Measurements from ENCODE around the gene TCF19. TPM values are rescaled to one million over a fixed set of nuclear protein-coding genes. Genes with fewer than 3 reads are reported as not detected.

The TCF19 gene
- total RNA-seq, 1 experiment from 2014 or later = 12.7 TPM

- ChIA-PET CTCF (interaction anchor here (0.5 to 2.8 kb wide), 26 partner anchors 9 to 283 kb away, joined by 3 to 19 read pairs (median 5); no protein-coding TSS in a partner anchor), POLR2A (interaction anchor here (0.7 to 3.6 kb wide), 6 partner anchors 11 to 254 kb away, joined by 3 to 44 read pairs (median 5); partner anchors contain the start of gene POU5F1)
- Mint-ChIP-seq H3K27me3 (ENCODE audit: low read depth) (no peaks in the 10 kb centered on the region), H3K4me3 (peak overlapping the region; percentile 96), H3K36me3 (peaks cover 44% of the 10 kb centered on the region), H3K9me3 (no peaks in the 10 kb centered on the region), H3K27ac (peak overlapping the region; percentile 93; the same call in 1 of the 2 replicates), H3K4me1 (peaks cover 42% of the 10 kb centered on the region)
- peak; percentile 70 for DNase-seq (ENCODE audit: low spot score)
- peak; percentile 26 for ATAC-seq
- TF ChIP-seq FOXK1 (CRISPR knock-in tag; IDR thresholded peaks at IDR 0.05) = no peak
- TF ChIP-seq, protein P1, sequence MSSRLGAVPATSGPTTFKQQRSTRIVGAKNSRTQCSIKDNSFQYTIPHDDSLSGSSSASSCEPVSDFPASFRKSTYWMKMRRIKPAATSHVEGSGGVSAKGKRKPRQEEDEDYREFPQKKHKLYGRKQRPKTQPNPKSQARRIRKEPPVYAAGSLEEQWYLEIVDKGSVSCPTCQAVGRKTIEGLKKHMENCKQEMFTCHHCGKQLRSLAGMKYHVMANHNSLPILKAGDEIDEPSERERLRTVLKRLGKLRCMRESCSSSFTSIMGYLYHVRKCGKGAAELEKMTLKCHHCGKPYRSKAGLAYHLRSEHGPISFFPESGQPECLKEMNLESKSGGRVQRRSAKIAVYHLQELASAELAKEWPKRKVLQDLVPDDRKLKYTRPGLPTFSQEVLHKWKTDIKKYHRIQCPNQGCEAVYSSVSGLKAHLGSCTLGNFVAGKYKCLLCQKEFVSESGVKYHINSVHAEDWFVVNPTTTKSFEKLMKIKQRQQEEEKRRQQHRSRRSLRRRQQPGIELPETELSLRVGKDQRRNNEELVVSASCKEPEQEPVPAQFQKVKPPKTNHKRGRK (CRISPR knock-in tag; IDR thresholded peaks at IDR 0.05; ENCODE audit: borderline replicate concordance) = no peak
- TF ChIP-seq MYBL2 (CRISPR knock-in tag; IDR thresholded peaks at IDR 0.05) = no peak
- TF ChIP-seq, protein P2, sequence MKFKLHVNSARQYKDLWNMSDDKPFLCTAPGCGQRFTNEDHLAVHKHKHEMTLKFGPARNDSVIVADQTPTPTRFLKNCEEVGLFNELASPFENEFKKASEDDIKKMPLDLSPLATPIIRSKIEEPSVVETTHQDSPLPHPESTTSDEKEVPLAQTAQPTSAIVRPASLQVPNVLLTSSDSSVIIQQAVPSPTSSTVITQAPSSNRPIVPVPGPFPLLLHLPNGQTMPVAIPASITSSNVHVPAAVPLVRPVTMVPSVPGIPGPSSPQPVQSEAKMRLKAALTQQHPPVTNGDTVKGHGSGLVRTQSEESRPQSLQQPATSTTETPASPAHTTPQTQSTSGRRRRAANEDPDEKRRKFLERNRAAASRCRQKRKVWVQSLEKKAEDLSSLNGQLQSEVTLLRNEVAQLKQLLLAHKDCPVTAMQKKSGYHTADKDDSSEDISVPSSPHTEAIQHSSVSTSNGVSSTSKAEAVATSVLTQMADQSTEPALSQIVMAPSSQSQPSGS (CRISPR knock-in tag; IDR thresholded peaks at IDR 0.05; ENCODE audit: borderline replicate concordance, low read depth) = no peak
- no peak for TF ChIP-seq GABPB1 (CRISPR knock-in tag; IDR thresholded peaks at IDR 0.05)
- TF ChIP-seq, protein P3, sequence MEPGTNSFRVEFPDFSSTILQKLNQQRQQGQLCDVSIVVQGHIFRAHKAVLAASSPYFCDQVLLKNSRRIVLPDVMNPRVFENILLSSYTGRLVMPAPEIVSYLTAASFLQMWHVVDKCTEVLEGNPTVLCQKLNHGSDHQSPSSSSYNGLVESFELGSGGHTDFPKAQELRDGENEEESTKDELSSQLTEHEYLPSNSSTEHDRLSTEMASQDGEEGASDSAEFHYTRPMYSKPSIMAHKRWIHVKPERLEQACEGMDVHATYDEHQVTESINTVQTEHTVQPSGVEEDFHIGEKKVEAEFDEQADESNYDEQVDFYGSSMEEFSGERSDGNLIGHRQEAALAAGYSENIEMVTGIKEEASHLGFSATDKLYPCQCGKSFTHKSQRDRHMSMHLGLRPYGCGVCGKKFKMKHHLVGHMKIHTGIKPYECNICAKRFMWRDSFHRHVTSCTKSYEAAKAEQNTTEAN (CRISPR knock-in tag; IDR thresholded peaks at IDR 0.05) = no peak
- TF ChIP-seq GTF2I (CRISPR knock-in tag; conservative IDR thresholded peaks at IDR 0.05) = no peak
- TF ChIP-seq FOXP1 (CRISPR knock-in tag; IDR thresholded peaks at IDR 0.05; ENCODE audit: borderline replicate concordance) = peak; percentile 57; the same call in 1 of the 2 replicates
- TF ChIP-seq, protein P4, sequence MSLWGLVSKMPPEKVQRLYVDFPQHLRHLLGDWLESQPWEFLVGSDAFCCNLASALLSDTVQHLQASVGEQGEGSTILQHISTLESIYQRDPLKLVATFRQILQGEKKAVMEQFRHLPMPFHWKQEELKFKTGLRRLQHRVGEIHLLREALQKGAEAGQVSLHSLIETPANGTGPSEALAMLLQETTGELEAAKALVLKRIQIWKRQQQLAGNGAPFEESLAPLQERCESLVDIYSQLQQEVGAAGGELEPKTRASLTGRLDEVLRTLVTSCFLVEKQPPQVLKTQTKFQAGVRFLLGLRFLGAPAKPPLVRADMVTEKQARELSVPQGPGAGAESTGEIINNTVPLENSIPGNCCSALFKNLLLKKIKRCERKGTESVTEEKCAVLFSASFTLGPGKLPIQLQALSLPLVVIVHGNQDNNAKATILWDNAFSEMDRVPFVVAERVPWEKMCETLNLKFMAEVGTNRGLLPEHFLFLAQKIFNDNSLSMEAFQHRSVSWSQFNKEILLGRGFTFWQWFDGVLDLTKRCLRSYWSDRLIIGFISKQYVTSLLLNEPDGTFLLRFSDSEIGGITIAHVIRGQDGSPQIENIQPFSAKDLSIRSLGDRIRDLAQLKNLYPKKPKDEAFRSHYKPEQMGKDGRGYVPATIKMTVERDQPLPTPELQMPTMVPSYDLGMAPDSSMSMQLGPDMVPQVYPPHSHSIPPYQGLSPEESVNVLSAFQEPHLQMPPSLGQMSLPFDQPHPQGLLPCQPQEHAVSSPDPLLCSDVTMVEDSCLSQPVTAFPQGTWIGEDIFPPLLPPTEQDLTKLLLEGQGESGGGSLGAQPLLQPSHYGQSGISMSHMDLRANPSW (CRISPR knock-in tag; conservative IDR thresholded peaks at IDR 0.05; ENCODE audit: low read depth) = no peak
- peak; percentile 77 for TF ChIP-seq ZNF425 (CRISPR knock-in tag; conservative IDR thresholded peaks at IDR 0.05)
- TF ChIP-seq MXD4 (CRISPR knock-in tag; IDR thresholded peaks at IDR 0.05; ENCODE audit: borderline replicate concordance) = no peak
- no peak for TF ChIP-seq ATF3 (CRISPR knock-in tag; conservative IDR thresholded peaks at IDR 0.05)
- TF ChIP-seq, protein P5, sequence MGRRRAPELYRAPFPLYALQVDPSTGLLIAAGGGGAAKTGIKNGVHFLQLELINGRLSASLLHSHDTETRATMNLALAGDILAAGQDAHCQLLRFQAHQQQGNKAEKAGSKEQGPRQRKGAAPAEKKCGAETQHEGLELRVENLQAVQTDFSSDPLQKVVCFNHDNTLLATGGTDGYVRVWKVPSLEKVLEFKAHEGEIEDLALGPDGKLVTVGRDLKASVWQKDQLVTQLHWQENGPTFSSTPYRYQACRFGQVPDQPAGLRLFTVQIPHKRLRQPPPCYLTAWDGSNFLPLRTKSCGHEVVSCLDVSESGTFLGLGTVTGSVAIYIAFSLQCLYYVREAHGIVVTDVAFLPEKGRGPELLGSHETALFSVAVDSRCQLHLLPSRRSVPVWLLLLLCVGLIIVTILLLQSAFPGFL (CRISPR knock-in tag; IDR thresholded peaks at IDR 0.05; ENCODE audit: borderline replicate concordance) = no peak
- no peak for TF ChIP-seq TEAD4 (CRISPR knock-in tag; IDR thresholded peaks at IDR 0.05)
- TF ChIP-seq, protein P6, sequence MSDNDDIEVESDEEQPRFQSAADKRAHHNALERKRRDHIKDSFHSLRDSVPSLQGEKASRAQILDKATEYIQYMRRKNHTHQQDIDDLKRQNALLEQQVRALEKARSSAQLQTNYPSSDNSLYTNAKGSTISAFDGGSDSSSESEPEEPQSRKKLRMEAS (CRISPR knock-in tag; IDR thresholded peaks at IDR 0.05) = peak; percentile 35; the same call in 1 of the 2 replicates
- no peak for TF ChIP-seq E2F5 (CRISPR knock-in tag; IDR thresholded peaks at IDR 0.05)
- TF ChIP-seq, protein P7, sequence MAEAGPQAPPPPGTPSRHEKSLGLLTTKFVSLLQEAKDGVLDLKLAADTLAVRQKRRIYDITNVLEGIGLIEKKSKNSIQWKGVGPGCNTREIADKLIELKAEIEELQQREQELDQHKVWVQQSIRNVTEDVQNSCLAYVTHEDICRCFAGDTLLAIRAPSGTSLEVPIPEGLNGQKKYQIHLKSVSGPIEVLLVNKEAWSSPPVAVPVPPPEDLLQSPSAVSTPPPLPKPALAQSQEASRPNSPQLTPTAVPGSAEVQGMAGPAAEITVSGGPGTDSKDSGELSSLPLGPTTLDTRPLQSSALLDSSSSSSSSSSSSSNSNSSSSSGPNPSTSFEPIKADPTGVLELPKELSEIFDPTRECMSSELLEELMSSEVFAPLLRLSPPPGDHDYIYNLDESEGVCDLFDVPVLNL (CRISPR knock-in tag; IDR thresholded peaks at IDR 0.05; ENCODE audit: borderline replicate concordance, low read depth) = no peak
- TF ChIP-seq ERG (CRISPR knock-in tag; IDR thresholded peaks at IDR 0.05) = 0 out of 2 replicates have a peak, but pooled peaks have one; percentile 22
- no peak for TF ChIP-seq IRF2 (CRISPR knock-in tag; IDR thresholded peaks at IDR 0.05; ENCODE audit: borderline replicate concordance, low read depth)
These were observed 770 bp downstream of the TCF19 start for GRCh38 chr6:31158863-31159855.

Measured in WTC11 (cell line).